ENCODE results near the gene TIMM44. TPM values are rescaled to one million over a fixed set of nuclear protein-coding genes. Genes with fewer than 3 reads are reported as not detected.

TIMM44 gene
- total and polyA plus RNA-seq, 2 donors (not counting 3 experiments of a cell fraction or from before 2014, with no cell fraction given): 61.5 to 64.3 TPM

DNA sequence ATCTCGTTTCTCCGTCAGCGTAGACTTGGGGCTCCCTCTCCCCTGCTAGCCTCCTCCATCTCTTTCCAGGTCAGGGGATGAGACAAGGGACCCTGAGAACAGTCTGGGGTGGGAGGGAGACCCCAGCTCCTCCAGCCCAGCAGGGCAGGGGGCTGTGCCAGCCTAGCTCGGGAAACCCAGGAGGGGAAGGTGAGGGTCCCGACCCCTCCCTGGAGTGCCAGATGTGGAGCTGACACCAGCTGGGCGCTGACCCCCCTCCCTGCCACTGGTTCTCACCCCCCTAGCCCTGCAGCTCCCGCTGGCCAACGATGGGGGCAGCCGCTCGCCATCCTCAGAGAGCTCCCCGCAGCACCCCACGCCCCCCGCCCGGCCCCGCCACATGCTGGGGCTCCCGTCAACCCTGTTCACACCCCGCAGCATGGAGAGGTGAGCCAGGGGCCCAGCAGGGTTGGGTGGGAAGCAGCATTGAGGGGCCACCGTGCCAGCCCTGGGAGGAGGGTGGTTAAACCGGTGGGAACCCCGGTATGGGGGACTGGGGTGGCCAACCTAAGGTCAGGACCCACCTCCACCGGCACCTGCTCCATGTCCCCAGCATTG, 33.9 kb downstream of the TIMM44 start:
- H3K9me3 ChIP-seq (replicated peaks; ENCODE audit: control insufficient read depth, insufficient read depth, low read length): no peaks in the 10 kb centered on the region
- no peak for DNase-seq (ENCODE audit: low read depth, low spot score)
- no peaks in the 10 kb centered on the region for H4K20me1 ChIP-seq (replicated peaks; ENCODE audit: control insufficient read depth, extremely low read depth, insufficient read depth, low read length)
- H3K4me1 ChIP-seq (ENCODE audit: control insufficient read depth, extremely low read depth, insufficient read depth, low read length): peaks cover 5% of the 10 kb centered on the region
- H3K27ac ChIP-seq (ENCODE audit: insufficient read depth, low read depth, low read length): no peak overlapping the region
- intact Hi-C loops (cut with micrococcal nuclease) (no loop called here), dilution Hi-C loops (cut with MboI; ENCODE audit: extremely low pct_ligation_motif_present, low sequenced_read_pairs) (no loop called here)
- no peak overlapping the region for H3K4me3 ChIP-seq (replicated peaks in 1 of 3; ENCODE audit: insufficient read depth in 1 of 3, low read depth in 1 of 3, low read length in 3 of 3)
- H3K36me3 ChIP-seq (ENCODE audit: control insufficient read depth in 2 of 2, extremely low read depth in 1 of 2, insufficient read depth in 2 of 2, low read length in 2 of 2): peaks cover 0 to 23% of the 10 kb centered on the region in 2 experiments
- no peak overlapping the region for H3K9ac ChIP-seq (replicated peaks; ENCODE audit: extremely low read depth, insufficient read depth, low read length)
- no peak overlapping the region for H3K4me2 ChIP-seq (ENCODE audit: insufficient read depth, low read length)
- H3K27me3 ChIP-seq (ENCODE audit: control insufficient read depth in 2 of 2, insufficient read depth in 2 of 2, low read length in 2 of 2): no peaks in the 10 kb centered on the region
- TF ChIP-seq EZH2 (IDR thresholded peaks at IDR 0.05; ENCODE audit: borderline replicate concordance, low read depth, low read length, severe bottlenecking) (no peak), FOS (IDR thresholded peaks at IDR 0.05; ENCODE audit: borderline replicate concordance, insufficient read depth, low read length) (no peak), GATA2 (IDR thresholded peaks at IDR 0.05; ENCODE audit: insufficient read depth, insufficient read length, low read depth, low read length) (no peak), JUN (IDR thresholded peaks at IDR 0.05; ENCODE audit: borderline replicate concordance, insufficient read depth, insufficient read length, low read depth) (no peak), POLR2A (IDR thresholded peaks at IDR 0.05; ENCODE audit: low read depth, low read length) (no peak), CTCF (IDR thresholded peaks at IDR 0.05; ENCODE audit: extremely low read depth in 1 of 2, insufficient read depth in 1 of 2, low read depth in 1 of 2, low read length in 2 of 2) (no peak), POLR2AphosphoS5 (IDR thresholded peaks at IDR 0.05; ENCODE audit: insufficient read depth, low read depth, low read length) (no peak), MYC (IDR thresholded peaks at IDR 0.05; ENCODE audit: low read depth, low read length) (no peak)
- peaks cover 22% of the 10 kb centered on the region for H3K79me2 ChIP-seq (ENCODE audit: control insufficient read depth, insufficient read depth, low read length)
- no TSS peak for BruUV-seq (replicated peaks)
- ChIA-PET CTCF (no interaction called here), POLR2A (interaction anchor here (0.7 kb wide), 1 partner anchor 49 kb away, joined by 3 read pairs; no protein-coding TSS in a partner anchor)
- H3K9me1 ChIP-seq (replicated peaks; ENCODE audit: control insufficient read depth, extremely low read depth, insufficient read depth, low read length): no peaks in the 10 kb centered on the region
- FAIRE-seq: no peak
- H2AFZ ChIP-seq (ENCODE audit: low read depth, low read length): no peak overlapping the region
